SJSA1 (cell line): Measurements from ENCODE around the gene FAU. TPM values are rescaled to one million over a fixed set of nuclear protein-coding genes. Genes with fewer than 3 reads are reported as not detected.

Experiments
- DNase-seq, 2 experiments: peaks; one replicate each; pipeline ENCODE4 v3.0.0-alpha.2; 2015 to 2020; ENCODE audit warnings: low spot score in 2 of 2, low read depth in 1 of 2
- H3K27ac ChIP-seq: fragments of 250-450 bp; sonication (Bioruptor Pico); 2 replicates; pipeline ENCODE4 v1.5.1; 2020; ENCODE audit warnings: mild to moderate bottlenecking, moderate library complexity
- H3K27me3 ChIP-seq: fragments of 250-450 bp; sonication (Bioruptor Pico); replicated peaks from 2 replicates; pipeline ENCODE4 v1.5.1; 2020; ENCODE audit warnings: mild to moderate bottlenecking, moderate library complexity
- H3K36me3 ChIP-seq: fragments of 250-450 bp; sonication (Bioruptor Pico); 2 replicates; pipeline ENCODE4 v1.5.1; 2020; ENCODE audit warnings: mild to moderate bottlenecking
- H3K4me1 ChIP-seq: fragments of 250-450 bp; sonication (Bioruptor Pico); replicated peaks from 2 replicates; pipeline ENCODE4 v1.6.1; 2021; ENCODE audit warnings: mild to moderate bottlenecking
- H3K4me3 ChIP-seq: fragments of 250-450 bp; sonication (Bioruptor Pico); 2 replicates; pipeline ENCODE4 v1.5.1; 2020; ENCODE audit warnings: mild to moderate bottlenecking
- H3K9me3 ChIP-seq: fragments of 250-450 bp; sonication (Bioruptor Pico); replicated peaks from 2 replicates; pipeline ENCODE4 v1.5.1; 2020; ENCODE audit warnings: mild to moderate bottlenecking
- total RNA-seq: library from RNA; depleted of rRNA; stranded (reverse); fragments of >200 nt; shearing (Covaris generic); gene quantifications from 2 replicates; pipeline ENCODE4 v1.2.3, GENCODE V29; 2014

FAU gene
- total RNA-seq, 1 experiment from 2014 or later, result 672 TPM

- Histone ChIP-seq H3K27ac (no peak overlapping the region), H3K27me3 (peaks cover 14% of the 10 kb centered on the region), H3K36me3 (peaks cover 60% of the 10 kb centered on the region), H3K9me3 (no peaks in the 10 kb centered on the region), H3K4me3 (peak overlapping the region; percentile 10; the same call in 1 of the 2 replicates), H3K4me1 (peaks cover 33% of the 10 kb centered on the region)
- peak; percentile 54 to 65 for DNase-seq
These were observed 9.2 kb downstream of the FAU start for GRCh38 chr11:65112546-65113360.

GRCh38 chr11:65111744-65112545 is 10.0 kb downstream of the FAU start, which contains the start of gene TM7SF2:
TM7SF2 (plus strand) TSS chr11:65111872; CDS start chr11:65112016, 144 bp downstream.
- Histone ChIP-seq H3K9me3 (no peaks in the 10 kb centered on the region), H3K36me3 (peaks cover 60% of the 10 kb centered on the region), H3K27me3 (peaks cover 14% of the 10 kb centered on the region), H3K4me3 (peak within 1 kb of the TSS; percentile 10; the same call in 1 of the 2 replicates), H3K27ac (no peak within 1 kb of the TSS), H3K4me1 (peaks cover 32% of the 10 kb centered on the region)
- DNase-seq, result peak; percentile 88 to 96

GRCh38 chr11:65111159-65111743 is 10.7 kb downstream of the FAU start:
- Histone ChIP-seq H3K36me3 (peaks cover 53% of the 10 kb centered on the region), H3K4me1 (peaks cover 25% of the 10 kb centered on the region), H3K4me3 (no peak overlapping the region), H3K9me3 (no peaks in the 10 kb centered on the region), H3K27me3 (peaks cover 14% of the 10 kb centered on the region), H3K27ac (no peak overlapping the region)
- no peak for DNase-seq

GRCh38 chr11:65110354-65110861 is 11.5 kb downstream of the FAU start:
- H3K4me1 ChIP-seq, result peaks cover 22% of the 10 kb centered on the region
- H3K36me3 ChIP-seq, result peaks cover 53% of the 10 kb centered on the region
- H3K4me3 ChIP-seq, result no peak overlapping the region
- no peak overlapping the region for H3K27ac ChIP-seq
- DNase-seq, result peak; percentile 95 to 96
- H3K9me3 ChIP-seq, result no peaks in the 10 kb centered on the region
- H3K27me3 ChIP-seq, result peaks cover 14% of the 10 kb centered on the region

GRCh38 chr11:65109231-65110198 is 12.4 kb downstream of the FAU start:
- peaks cover 14% of the 10 kb centered on the region for H3K27me3 ChIP-seq
- peaks cover 52% of the 10 kb centered on the region for H3K36me3 ChIP-seq
- peaks cover 22% of the 10 kb centered on the region for H3K4me1 ChIP-seq
- no peak overlapping the region for H3K4me3 ChIP-seq
- H3K9me3 ChIP-seq, result no peaks in the 10 kb centered on the region
- no peak overlapping the region for H3K27ac ChIP-seq
- no peak for DNase-seq

- Histone ChIP-seq H3K27ac (no peak overlapping the region), H3K27me3 (peaks cover 14% of the 10 kb centered on the region)
These were observed 13.3 kb downstream of the FAU start for GRCh38 chr11:65108469-65109123.

GRCh38 chr11:65107751-65108468 is 14.0 kb downstream of the FAU start:
- H3K4me1 ChIP-seq, result peaks cover 21% of the 10 kb centered on the region
- no peak overlapping the region for H3K27ac ChIP-seq
- no peak overlapping the region for H3K4me3 ChIP-seq
- DNase-seq, result no peak
- peaks cover 58% of the 10 kb centered on the region for H3K36me3 ChIP-seq
- peaks cover 12% of the 10 kb centered on the region for H3K27me3 ChIP-seq
- no peaks in the 10 kb centered on the region for H3K9me3 ChIP-seq

More at GRCh38 chr11:65108469-65109123, 13.3 kb downstream of the FAU start:
- no peak for DNase-seq
- H3K9me3 ChIP-seq, result no peaks in the 10 kb centered on the region
- H3K4me3 ChIP-seq, result no peak overlapping the region
- H3K36me3 ChIP-seq, result peaks cover 52% of the 10 kb centered on the region
- H3K4me1 ChIP-seq, result peaks cover 22% of the 10 kb centered on the region

GRCh38 chr11:65107078-65107477 is 14.9 kb downstream of the FAU start:
- no peak for DNase-seq
- H3K4me1 ChIP-seq, result peaks cover 21% of the 10 kb centered on the region
- no peaks in the 10 kb centered on the region for H3K9me3 ChIP-seq
- H3K36me3 ChIP-seq, result peaks cover 62% of the 10 kb centered on the region
- peaks cover 4% of the 10 kb centered on the region for H3K27me3 ChIP-seq
- no peak overlapping the region for H3K4me3 ChIP-seq
- no peak overlapping the region for H3K27ac ChIP-seq

GRCh38 chr11:65104628-65105027 is 17.3 kb downstream of the FAU start:
- Histone ChIP-seq H3K4me1 (peaks cover 10% of the 10 kb centered on the region), H3K27me3 (no peaks in the 10 kb centered on the region), H3K27ac (no peak overlapping the region), H3K36me3 (peaks cover 53% of the 10 kb centered on the region), H3K9me3 (no peaks in the 10 kb centered on the region), H3K4me3 (no peak overlapping the region)
- no peak for DNase-seq

- Histone ChIP-seq H3K27ac (no peak overlapping the region), H3K36me3 (peaks cover 51% of the 10 kb centered on the region), H3K9me3 (no peaks in the 10 kb centered on the region), H3K4me1 (peaks cover 10% of the 10 kb centered on the region), H3K27me3 (no peaks in the 10 kb centered on the region), H3K4me3 (no peak overlapping the region)
- DNase-seq, result no peak
These were observed 18.5 kb downstream of the FAU start for GRCh38 chr11:65103476-65103875.

- DNase-seq, result peak in 1 of 2 experiments; percentile 53
- H3K36me3 ChIP-seq, result peaks cover 51% of the 10 kb centered on the region
- H3K27me3 ChIP-seq, result no peaks in the 10 kb centered on the region
- no peaks in the 10 kb centered on the region for H3K9me3 ChIP-seq
- no peak overlapping the region for H3K27ac ChIP-seq
- no peak overlapping the region for H3K4me3 ChIP-seq
- peaks cover 10% of the 10 kb centered on the region for H3K4me1 ChIP-seq
These were observed 19.5 kb downstream of the FAU start for GRCh38 chr11:65102142-65103095.
